K562 (cell line): ENCODE results near the gene GRSF1. TPM values are rescaled to one million over a fixed set of nuclear protein-coding genes. Genes with fewer than 3 reads are reported as not detected.

Source experiments
- CCAR2 ChIP-seq: fragments of 200-400 bp; formaldehyde crosslinking; IDR thresholded peaks from 2 replicates; pipeline ENCODE4 v1.6.1; 2017; ENCODE audit warnings: mild to moderate bottlenecking, low read depth, low read length
- CGGBP1 ChIP-seq: fragments of 250-450 bp; sonication (Bioruptor Pico); IDR thresholded peaks from 2 replicates; pipeline ENCODE4 v1.9.0; 2021; ENCODE audit warnings: mild to moderate bottlenecking
- E2F1 ChIP-seq: sonication (generic); formaldehyde crosslinking; IDR thresholded peaks from 2 replicates; pipeline ENCODE4 v1.8.1; 2023; ENCODE audit warnings: mild to moderate bottlenecking, missing genetic modification reagents, moderate library complexity
- FOXP1 ChIP-seq: sonication (generic); formaldehyde crosslinking; IDR thresholded peaks from 2 replicates; pipeline ENCODE4 v1.8.0; 2022; ENCODE audit warnings: mild to moderate bottlenecking, missing genetic modification reagents
- JUN ChIP-seq, 2 experiments: sonication (generic) in 1 of 2; formaldehyde crosslinking in 1 of 2; IDR thresholded peaks; 2 replicates each; pipeline versions ENCODE4 v1.6.1 to v1.8.0; 2012 to 2022; ENCODE audit warnings: borderline replicate concordance in 2 of 2, mild to moderate bottlenecking in 2 of 2, improper control_type of control experiment in 1 of 2, low read depth in 1 of 2, low read length in 1 of 2, missing genetic modification reagents in 1 of 2
- MAFK ChIP-seq: IDR thresholded peaks from 2 replicates; pipeline ENCODE4 v1.6.1; 2011; ENCODE audit warnings: low read length, improper control_type of control experiment
- MBD1 ChIP-seq: fragments of 250-450 bp; sonication (Bioruptor Pico); IDR thresholded peaks from 2 replicates; pipeline ENCODE4 v1.8.0; 2022; ENCODE audit warnings: inconsistent platforms
- MCM2 ChIP-seq: fragments of 450-650 bp; IDR thresholded peaks from 2 replicates; pipeline ENCODE4 v1.6.1; 2017; ENCODE audit warnings: low read depth, mild to moderate bottlenecking
- PYGO2 ChIP-seq: fragments of 450-650 bp; IDR thresholded peaks from 2 replicates; pipeline ENCODE4 v1.6.1; 2016; ENCODE audit warnings: mild to moderate bottlenecking, missing genetic modification characterization, moderate library complexity, missing compliant biosample characterization
- RB1 ChIP-seq: fragments of 450-650 bp; IDR thresholded peaks from 2 replicates; pipeline ENCODE4 v1.6.1; 2017; ENCODE audit warnings: low read depth, mild to moderate bottlenecking
- RERE ChIP-seq: sonication (generic); formaldehyde crosslinking; IDR thresholded peaks from 2 replicates; pipeline ENCODE4 v1.8.0; 2023; ENCODE audit warnings: missing genetic modification reagents, mild to moderate bottlenecking, borderline replicate concordance
- SREBF1 ChIP-seq: fragments of 150-350 bp; IDR thresholded peaks from 2 replicates; pipeline ENCODE4 v1.6.1; 2014; ENCODE audit warnings: antibody characterized with exemption, low read depth, low read length, borderline replicate concordance
- TCF15 ChIP-seq: fragments of 250-450 bp; sonication (Bioruptor Pico); IDR thresholded peaks from 2 replicates; pipeline ENCODE4 v1.8.0; 2022; ENCODE audit warnings: moderate library complexity, mild to moderate bottlenecking, inconsistent platforms
- TCF7L2 ChIP-seq: fragments of 150-350 bp; IDR thresholded peaks from 2 replicates; pipeline ENCODE4 v1.6.1; 2016; ENCODE audit warnings: low read depth, mild to moderate bottlenecking, low read length, moderate library complexity
- ZNF121 ChIP-seq: sonication (generic); formaldehyde crosslinking; conservative IDR thresholded peaks from 2 replicates; pipeline ENCODE4 v1.8.0; 2022; ENCODE audit warnings: missing genetic modification reagents
- ZNF212 ChIP-seq: fragments of 450-650 bp; formaldehyde crosslinking; IDR thresholded peaks from 2 replicates; pipeline ENCODE4 v1.4.0; 2020; ENCODE audit warnings: mild to moderate bottlenecking
- ZNF263 ChIP-seq: sonication (generic); formaldehyde crosslinking; IDR thresholded peaks from 2 replicates; pipeline ENCODE4 v1.8.0; 2022; ENCODE audit warnings: mild to moderate bottlenecking, missing genetic modification reagents, borderline replicate concordance
- polyA plus RNA-seq, 8 experiments: library from polyadenylated mRNA; depleted of rRNA in 4 of 8; stranded (reverse) in 5 of 8; unstranded in 3 of 8; fragments of >200 nt; fragmentation: Nextera tagmentation in 2 of 8; fragmentation: Illumina TruSeq in 1 of 8; extraction: Ambion mirVana in 2 of 8; extraction: Trizol in 1 of 8; gene quantifications; 2 replicates each; pipeline versions ENCODE4 v1.2.1 to v1.2.3, GENCODE V29; 2011 to 2014; ENCODE audit warnings: inconsistent platforms in 1 of 8, missing spikeins in 1 of 8
- total RNA-seq, 7 experiments: library from RNA; depleted of rRNA in 6 of 7; stranded (reverse); fragments of >200 nt in 6 of 7; fragmentation: Illumina TruSeq in 2 of 7; extraction: Trizol in 2 of 7; gene quantifications; 2 replicates each; pipeline versions ENCODE4 v1.2.1 to v1.2.3, GENCODE V29; 2011 to 2021; ENCODE audit warnings: low replicate concordance in 1 of 7

Gene GRSF1
- total and polyA plus RNA-seq, 9 of the 15 experiments (the other 6 are each of a cell fraction or from before 2014, with no cell fraction given), result 33.0 to 105 (median 76.0) TPM

- no peak for TF ChIP-seq MBD1 (CRISPR knock-in tag)
- peak; percentile 71 for TF ChIP-seq ZNF121
- TF ChIP-seq MCM2, result no peak
- TF ChIP-seq ZNF263 (CRISPR knock-in tag), result 0 out of 2 replicates have a peak, but pooled peaks have one; percentile 64
- TF ChIP-seq TCF7L2, result no peak
- TF ChIP-seq ZNF212 (CRISPR knock-in tag), result no peak
- no peak for TF ChIP-seq SREBF1
- no peak for TF ChIP-seq CGGBP1
- no peak; the same call in 1 of the 2 replicates for TF ChIP-seq RB1
- TF ChIP-seq FOXP1 (CRISPR knock-in tag), result peak; percentile 88
- no peak for TF ChIP-seq MAFK
- TF ChIP-seq TCF15, result no peak
- TF ChIP-seq E2F1, result no peak
- TF ChIP-seq PYGO2 (tag), result no peak
- no peak for TF ChIP-seq JUN (IDR thresholded peaks at IDR 0.05; ENCODE audit: borderline replicate concordance, low read depth, low read length)
- 0 out of 2 replicates have a peak, but pooled peaks have one; percentile 79 for TF ChIP-seq JUN (CRISPR knock-in tag; IDR thresholded peaks at IDR 0.05; ENCODE audit: borderline replicate concordance)
- TF ChIP-seq CCAR2, result no peak
- TF ChIP-seq RERE (CRISPR knock-in tag), result 0 out of 2 replicates have a peak, but pooled peaks have one; percentile 62
Measured at GRCh38 chr4:70838666-70839588, 763 bp downstream of the GRSF1 start (continued).
